Coronary artery (tissue), 2 donors: Measurements from ENCODE around the gene CWF19L1.
"Not testable (repeated sequence)": the region's sequence is repeated elsewhere in the genome, so short reads cannot be mapped to it uniquely, and the experiment has no call there.

ENCODE experiments used
- DNase-seq: peaks from one replicate; pipeline ENCODE4 v3.0.0-alpha.2; 2017; ENCODE audit warnings: low spot score
- H3K27ac ChIP-seq, 2 donors: fragments of 200-600 bp; sonication (generic); one replicate each; pipeline ENCODE4 v1.5.1; 2016 to 2019
- H3K4me3 ChIP-seq: fragments of 200-600 bp; sonication (generic); 2 replicates; pipeline ENCODE4 v1.5.1; 2016; ENCODE audit warnings: mild to moderate bottlenecking, moderate library complexity
- TF ChIP-seq, protein P1 (sequence below): fragments of 200-600 bp; sonication (generic); IDR thresholded peaks from one replicate; pipeline ENCODE4 v1.5.1; 2019; ENCODE audit warnings: antibody characterized with exemption

The CWF19L1 gene

DNA sequence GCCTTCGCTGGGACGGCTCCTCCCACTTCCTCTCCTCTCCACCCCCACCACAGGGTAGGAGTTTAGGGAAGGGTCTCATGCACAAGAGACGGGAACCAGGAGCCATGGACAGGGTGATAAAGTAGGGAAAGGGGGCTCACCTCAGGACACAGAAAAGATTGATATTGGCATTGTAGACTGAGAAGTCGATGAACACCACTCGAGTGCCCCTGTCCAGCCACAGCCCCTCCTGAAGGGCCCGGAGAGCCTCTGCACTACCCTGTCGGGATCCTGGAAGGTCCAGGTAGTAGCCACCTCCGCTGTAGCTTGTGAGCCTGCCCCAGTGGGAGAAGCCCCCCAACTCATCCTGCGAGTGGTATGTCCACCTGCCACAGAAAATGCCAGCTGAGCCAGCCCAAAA, 29.8 kb upstream of the CWF19L1 start:
- H3K4me3 ChIP-seq = no peak overlapping the region
- no peak overlapping the region for H3K27ac ChIP-seq
- no peak for DNase-seq
- TF ChIP-seq, protein P1, sequence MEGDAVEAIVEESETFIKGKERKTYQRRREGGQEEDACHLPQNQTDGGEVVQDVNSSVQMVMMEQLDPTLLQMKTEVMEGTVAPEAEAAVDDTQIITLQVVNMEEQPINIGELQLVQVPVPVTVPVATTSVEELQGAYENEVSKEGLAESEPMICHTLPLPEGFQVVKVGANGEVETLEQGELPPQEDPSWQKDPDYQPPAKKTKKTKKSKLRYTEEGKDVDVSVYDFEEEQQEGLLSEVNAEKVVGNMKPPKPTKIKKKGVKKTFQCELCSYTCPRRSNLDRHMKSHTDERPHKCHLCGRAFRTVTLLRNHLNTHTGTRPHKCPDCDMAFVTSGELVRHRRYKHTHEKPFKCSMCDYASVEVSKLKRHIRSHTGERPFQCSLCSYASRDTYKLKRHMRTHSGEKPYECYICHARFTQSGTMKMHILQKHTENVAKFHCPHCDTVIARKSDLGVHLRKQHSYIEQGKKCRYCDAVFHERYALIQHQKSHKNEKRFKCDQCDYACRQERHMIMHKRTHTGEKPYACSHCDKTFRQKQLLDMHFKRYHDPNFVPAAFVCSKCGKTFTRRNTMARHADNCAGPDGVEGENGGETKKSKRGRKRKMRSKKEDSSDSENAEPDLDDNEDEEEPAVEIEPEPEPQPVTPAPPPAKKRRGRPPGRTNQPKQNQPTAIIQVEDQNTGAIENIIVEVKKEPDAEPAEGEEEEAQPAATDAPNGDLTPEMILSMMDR = no peak

DNA sequence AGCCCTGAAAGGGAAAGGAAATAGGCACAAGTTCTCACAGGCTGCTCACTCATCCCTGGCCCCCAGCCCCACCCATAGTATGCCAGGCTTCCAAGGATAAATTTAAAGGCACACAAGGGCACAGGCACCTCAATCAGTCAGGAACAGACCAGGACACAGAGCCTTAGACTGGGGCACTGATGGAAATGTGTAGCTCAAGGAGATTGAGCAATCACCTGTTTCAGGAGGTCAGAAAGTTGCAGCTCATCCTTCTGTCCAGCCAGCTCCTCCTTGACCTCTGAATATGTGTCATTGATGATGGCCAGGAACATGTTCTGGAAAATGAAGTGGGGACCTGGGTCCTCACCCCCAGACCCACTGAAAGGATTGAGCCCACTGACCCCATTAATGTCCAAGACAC, 25.6 kb upstream of the CWF19L1 start:
- Histone ChIP-seq H3K4me3 (no peak overlapping the region), H3K27ac (no peak overlapping the region)
- DNase-seq = no peak
- TF ChIP-seq, protein P1 = no peak

DNA sequence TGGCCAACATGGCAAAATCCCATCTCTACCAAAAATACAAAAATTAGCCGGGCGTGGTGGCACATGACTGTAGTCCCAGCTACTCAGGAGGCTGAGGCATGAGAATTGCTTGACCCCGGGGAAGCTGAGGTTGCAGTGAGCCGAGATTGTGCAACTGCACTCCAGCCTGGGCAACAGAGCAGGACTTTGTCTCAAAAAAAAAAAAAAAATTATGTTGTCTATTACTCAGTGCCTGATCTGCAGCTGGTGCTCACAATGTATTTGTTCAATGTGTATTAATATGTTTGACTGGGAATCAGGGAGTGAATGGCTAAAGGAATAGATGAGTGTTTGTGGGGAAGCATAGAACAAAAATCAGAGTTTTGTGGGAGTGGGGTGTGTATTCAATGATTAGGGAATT, 24.9 kb upstream of the CWF19L1 start:
- not testable (repeated sequence) for DNase-seq, H3K4me3 ChIP-seq
- H3K27ac ChIP-seq = peak overlapping the region in 1 of 2 donors; percentile 21

DNA sequence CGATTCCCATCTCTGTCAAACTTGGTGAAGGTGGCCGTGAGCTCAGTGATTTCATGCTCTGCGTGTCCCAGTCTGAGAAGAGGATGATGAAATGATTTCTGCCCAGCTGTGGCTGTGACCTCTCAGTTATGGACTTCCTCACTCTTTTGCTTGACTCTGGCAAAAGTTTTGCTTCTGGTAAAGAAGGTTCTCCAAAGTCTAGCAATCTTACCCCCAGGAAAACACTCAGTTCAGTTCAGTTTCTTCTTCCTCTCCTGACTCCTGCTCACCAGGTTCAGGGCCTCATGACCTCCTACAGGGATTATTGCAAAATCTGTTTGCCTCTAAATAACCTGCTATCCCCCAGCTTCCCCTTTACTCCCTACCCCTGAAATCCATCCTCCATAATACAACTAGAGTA, 23.9 kb upstream of the CWF19L1 start:
- no peak for DNase-seq
- Histone ChIP-seq H3K4me3 (no peak overlapping the region), H3K27ac (peak overlapping the region in 1 of 2 donors; percentile 21)
- TF ChIP-seq, protein P1 = no peak

- Histone ChIP-seq H3K27ac (no peak overlapping the region), H3K4me3 (no peak overlapping the region)
- TF ChIP-seq, protein P1 = no peak
- DNase-seq = no peak
Measured at GRCh38 chr10:100289641-100290040, 22.2 kb upstream of the CWF19L1 start.

GRCh38 chr10:100288196-100288595, 20.8 kb upstream of the CWF19L1 start:
- no peak overlapping the region for H3K27ac ChIP-seq

GRCh38 chr10:100287756-100288155, 20.3 kb upstream of the CWF19L1 start:
- TF ChIP-seq, protein P1 = no peak
- no peak overlapping the region for H3K4me3 ChIP-seq
- H3K27ac ChIP-seq = no peak overlapping the region
- DNase-seq = no peak

More at GRCh38 chr10:100288196-100288595, 20.8 kb upstream of the CWF19L1 start:
- TF ChIP-seq, protein P1 = no peak
- H3K4me3 ChIP-seq = no peak overlapping the region
- no peak for DNase-seq
